ENCODE measurements around the gene IFRD1.

Gene IFRD1

GRCh38 chr7:112449902-112450806 is at the start of gene IFRD1:
Gene IFRD1, plus strand, starts transcription at chr7:112450460. Its CDS starts 229 bp downstream, at chr7:112450689.
- DNase-seq = peak; percentile 75 to 100 (median 99)

- no peak for DNase-seq
Observed at GRCh38 chr7:112404321-112404720, 45.9 kb upstream of the IFRD1 start.

- DNase-seq = no peak
Observed at GRCh38 chr7:112405286-112405685, 45.0 kb upstream of the IFRD1 start.

GRCh38 chr7:112407261-112407660 is 43.0 kb upstream of the IFRD1 start:
- no peak for DNase-seq

GRCh38 chr7:112410092-112410491 is 40.2 kb upstream of the IFRD1 start:
- DNase-seq = no peak

- DNase-seq = peak in 16 of 58 donors; percentile 1 to 38 (median 12)
Observed at GRCh38 chr7:112411186-112411795, 39.0 kb upstream of the IFRD1 start.

GRCh38 chr7:112414855-112415490 is 35.3 kb upstream of the IFRD1 start:
- DNase-seq = peak in 1 of 58 donors; percentile 28

- DNase-seq = no peak
Observed at GRCh38 chr7:112416127-112416526, 34.1 kb upstream of the IFRD1 start.

- no peak for DNase-seq
Observed at GRCh38 chr7:112419543-112420130, 30.6 kb upstream of the IFRD1 start.

GRCh38 chr7:112420236-112420861 is 29.9 kb upstream of the IFRD1 start:
- DNase-seq = peak in 4 of 58 donors; percentile 7 to 27 (median 14)

GRCh38 chr7:112421666-112422486 is 28.4 kb upstream of the IFRD1 start:
- DNase-seq = no peak

GRCh38 chr7:112422842-112423496 is 27.3 kb upstream of the IFRD1 start:
- peak in 30 of 58 donors; percentile 2 to 76 (median 28) for DNase-seq

- DNase-seq = no peak
Observed at GRCh38 chr7:112423987-112424386, 26.3 kb upstream of the IFRD1 start.

GRCh38 chr7:112427984-112428383 is 22.3 kb upstream of the IFRD1 start:
- no peak for DNase-seq

GRCh38 chr7:112428715-112429114 is 21.5 kb upstream of the IFRD1 start:
- DNase-seq = no peak

- DNase-seq = no peak
Observed at GRCh38 chr7:112430649-112431048, 19.6 kb upstream of the IFRD1 start.

GRCh38 chr7:112431803-112432202 is 18.5 kb upstream of the IFRD1 start:
- DNase-seq = no peak

GRCh38 chr7:112433289-112433688 is 17.0 kb upstream of the IFRD1 start:
- no peak for DNase-seq

- DNase-seq = no peak
Observed at GRCh38 chr7:112437072-112437471, 13.2 kb upstream of the IFRD1 start.

- DNase-seq = no peak
Observed at GRCh38 chr7:112439476-112439875, 10.8 kb upstream of the IFRD1 start.
